ENCODE results near the gene KCNN4. TPM values are rescaled to one million over a fixed set of nuclear protein-coding genes. Genes with fewer than 3 reads are reported as not detected.

KCNN4 gene
- total RNA-seq, 1 donor from 2014 or later, result 0.38 TPM

- DNase-seq, result no peak
- Histone ChIP-seq H3K27ac (replicated peaks) (no peak overlapping the region), H3K4me3 (no peak overlapping the region), H3K9me3 (replicated peaks) (no peaks in the 10 kb centered on the region), H3K4me1 (peaks cover 6% of the 10 kb centered on the region), H3K27me3 (ENCODE audit: low read depth) (peaks cover 46% of the 10 kb centered on the region), H3K36me3 (no peaks in the 10 kb centered on the region)
- no peak for TF ChIP-seq CTCF (IDR thresholded peaks at IDR 0.05; ENCODE audit: borderline replicate concordance)
- intact Hi-C loops (cut with micrococcal nuclease), result loop anchor here (5.0 kb wide), 1 partner anchor 37 kb away; no protein-coding TSS in a partner anchor
These were observed 3.6 kb upstream of the KCNN4 start for GRCh38 chr19:43784241-43784980.

GRCh38 chr19:43783636-43784035 is 2.9 kb upstream of the KCNN4 start:
- Histone ChIP-seq H3K4me3 (no peak overlapping the region), H3K27me3 (ENCODE audit: low read depth) (peaks cover 53% of the 10 kb centered on the region), H3K9me3 (replicated peaks) (no peaks in the 10 kb centered on the region), H3K36me3 (no peaks in the 10 kb centered on the region), H3K4me1 (peaks cover 13% of the 10 kb centered on the region), H3K27ac (replicated peaks) (no peak overlapping the region)
- no peak for DNase-seq
- intact Hi-C loops (cut with micrococcal nuclease), result loop anchor here (5.0 kb wide), 1 partner anchor 36 kb away; no protein-coding TSS in a partner anchor
- no peak for TF ChIP-seq CTCF (IDR thresholded peaks at IDR 0.05; ENCODE audit: borderline replicate concordance)

- intact Hi-C loops (cut with micrococcal nuclease), result loop anchor here (5.0 kb wide), 1 partner anchor 35 kb away; no protein-coding TSS in a partner anchor
- no peak overlapping the region for H3K4me3 ChIP-seq
- peaks cover 15% of the 10 kb centered on the region for H3K4me1 ChIP-seq
- H3K27ac ChIP-seq (replicated peaks), result no peak overlapping the region
- DNase-seq, result no peak
- no peak for TF ChIP-seq CTCF (IDR thresholded peaks at IDR 0.05; ENCODE audit: borderline replicate concordance)
- H3K36me3 ChIP-seq, result no peaks in the 10 kb centered on the region
- H3K27me3 ChIP-seq (ENCODE audit: low read depth), result peaks cover 58% of the 10 kb centered on the region
- H3K9me3 ChIP-seq (replicated peaks), result no peaks in the 10 kb centered on the region
These were observed 2.0 kb upstream of the KCNN4 start for GRCh38 chr19:43782689-43783231.

- Histone ChIP-seq H3K4me3 (no peak overlapping the region), H3K27ac (replicated peaks) (no peak overlapping the region), H3K36me3 (no peaks in the 10 kb centered on the region), H3K9me3 (replicated peaks) (no peaks in the 10 kb centered on the region), H3K27me3 (ENCODE audit: low read depth) (peaks cover 58% of the 10 kb centered on the region), H3K4me1 (peaks cover 15% of the 10 kb centered on the region)
- intact Hi-C loops (cut with micrococcal nuclease), result loop anchor here (5.0 kb wide), 1 partner anchor 35 kb away; no protein-coding TSS in a partner anchor
- no peak for DNase-seq
- TF ChIP-seq CTCF (IDR thresholded peaks at IDR 0.05; ENCODE audit: borderline replicate concordance), result no peak
These were observed 1.5 kb upstream of the KCNN4 start for GRCh38 chr19:43782311-43782660.

GRCh38 chr19:43781630-43782310 is 997 bp upstream of the KCNN4 start:
- no peak for DNase-seq
- Histone ChIP-seq H3K9me3 (replicated peaks) (no peaks in the 10 kb centered on the region), H3K4me3 (no peak overlapping the region), H3K27me3 (ENCODE audit: low read depth) (peaks cover 58% of the 10 kb centered on the region), H3K27ac (replicated peaks) (no peak overlapping the region), H3K4me1 (peaks cover 15% of the 10 kb centered on the region), H3K36me3 (no peaks in the 10 kb centered on the region)
- no peak for TF ChIP-seq CTCF (IDR thresholded peaks at IDR 0.05; ENCODE audit: borderline replicate concordance)
- intact Hi-C loops (cut with micrococcal nuclease), result loop anchor here (5.0 kb wide), 1 partner anchor 34 kb away; no protein-coding TSS in a partner anchor

All from left ventricle myocardium inferior (tissue), 1 donor.